Subcutaneous adipose tissue (tissue), 4 donors: Measurements from ENCODE around the gene TLE1. TPM values are rescaled to one million over a fixed set of nuclear protein-coding genes. Genes with fewer than 3 reads are reported as not detected.

Source experiments
- total RNA-seq, 4 donors: library from RNA; depleted of rRNA; stranded (reverse); fragments of >200 nt; gene quantifications; one replicate each; pipeline ENCODE4 v1.1.0, GENCODE V29; 2016
- TF ChIP-seq, protein P1 (sequence below): fragments of 450-650 bp; IDR thresholded peaks from one replicate; pipeline ENCODE4 v1.5.1; 2016; ENCODE audit warnings: low read depth, mild to moderate bottlenecking, control low read depth, antibody characterized with exemption, moderate library complexity

Gene TLE1
- total RNA-seq, 4 donors from 2014 or later, result 37.7 to 109 (median 53.6) TPM

DNA sequence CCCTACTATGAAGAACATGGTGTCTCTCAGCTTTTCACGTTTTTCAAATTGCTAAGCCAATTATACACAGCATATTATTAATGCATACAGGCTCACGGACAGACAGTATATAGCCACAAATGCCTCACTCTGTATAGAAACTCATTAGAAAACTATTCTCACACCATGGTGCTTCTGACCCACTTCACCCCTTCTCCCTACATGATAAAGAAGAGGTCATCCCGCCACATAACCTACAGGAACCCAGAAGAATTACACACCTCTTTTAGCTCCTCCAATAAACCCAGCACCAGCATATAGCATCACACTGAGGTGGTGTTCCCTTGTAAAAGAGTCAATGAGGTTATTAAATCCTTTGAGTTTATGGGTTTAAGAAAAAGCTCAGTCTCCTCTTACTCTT is 5.6 kb downstream of the TLE1 start:
- TF ChIP-seq, protein P1, sequence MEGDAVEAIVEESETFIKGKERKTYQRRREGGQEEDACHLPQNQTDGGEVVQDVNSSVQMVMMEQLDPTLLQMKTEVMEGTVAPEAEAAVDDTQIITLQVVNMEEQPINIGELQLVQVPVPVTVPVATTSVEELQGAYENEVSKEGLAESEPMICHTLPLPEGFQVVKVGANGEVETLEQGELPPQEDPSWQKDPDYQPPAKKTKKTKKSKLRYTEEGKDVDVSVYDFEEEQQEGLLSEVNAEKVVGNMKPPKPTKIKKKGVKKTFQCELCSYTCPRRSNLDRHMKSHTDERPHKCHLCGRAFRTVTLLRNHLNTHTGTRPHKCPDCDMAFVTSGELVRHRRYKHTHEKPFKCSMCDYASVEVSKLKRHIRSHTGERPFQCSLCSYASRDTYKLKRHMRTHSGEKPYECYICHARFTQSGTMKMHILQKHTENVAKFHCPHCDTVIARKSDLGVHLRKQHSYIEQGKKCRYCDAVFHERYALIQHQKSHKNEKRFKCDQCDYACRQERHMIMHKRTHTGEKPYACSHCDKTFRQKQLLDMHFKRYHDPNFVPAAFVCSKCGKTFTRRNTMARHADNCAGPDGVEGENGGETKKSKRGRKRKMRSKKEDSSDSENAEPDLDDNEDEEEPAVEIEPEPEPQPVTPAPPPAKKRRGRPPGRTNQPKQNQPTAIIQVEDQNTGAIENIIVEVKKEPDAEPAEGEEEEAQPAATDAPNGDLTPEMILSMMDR, result no peak

DNA sequence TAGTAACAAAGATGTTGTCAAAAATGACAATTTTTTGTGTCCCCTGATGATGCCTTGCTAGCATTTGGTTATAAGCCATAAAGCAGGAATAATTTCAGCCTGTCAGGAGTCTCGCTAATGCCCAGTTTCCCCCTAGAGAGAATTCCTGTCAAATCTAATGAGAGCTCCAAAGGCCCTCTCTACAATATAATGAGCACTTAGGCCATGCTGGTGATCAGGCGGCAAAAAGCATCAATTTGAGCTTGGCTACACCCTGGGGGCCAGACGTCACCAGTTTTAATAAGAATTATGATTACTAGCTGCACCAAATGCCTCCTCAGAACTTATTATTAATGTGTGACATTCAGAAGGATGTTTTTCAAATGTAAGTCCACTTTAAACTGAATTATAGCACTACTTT is 6.1 kb downstream of the TLE1 start:
- TF ChIP-seq, protein P1, result no peak

DNA sequence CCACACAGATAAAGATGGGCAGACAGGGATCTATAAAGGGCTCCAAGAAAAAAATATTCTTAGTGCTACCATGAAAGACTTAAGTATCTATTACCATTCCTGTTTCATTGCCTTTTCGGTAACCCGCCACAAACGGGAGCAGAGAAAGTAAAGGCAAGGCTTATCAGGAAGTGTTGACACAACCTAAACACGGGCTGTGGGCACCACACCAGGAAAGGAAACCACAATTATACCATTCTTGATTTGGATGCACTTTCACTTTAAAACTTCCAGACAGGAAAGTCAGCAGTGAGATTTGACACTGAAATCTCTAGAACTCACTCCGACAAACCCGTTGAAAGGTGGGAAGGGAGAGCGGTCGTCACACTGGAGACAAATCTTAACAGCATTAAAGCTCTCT is 6.5 kb downstream of the TLE1 start:
- TF ChIP-seq, protein P1, result no peak

DNA sequence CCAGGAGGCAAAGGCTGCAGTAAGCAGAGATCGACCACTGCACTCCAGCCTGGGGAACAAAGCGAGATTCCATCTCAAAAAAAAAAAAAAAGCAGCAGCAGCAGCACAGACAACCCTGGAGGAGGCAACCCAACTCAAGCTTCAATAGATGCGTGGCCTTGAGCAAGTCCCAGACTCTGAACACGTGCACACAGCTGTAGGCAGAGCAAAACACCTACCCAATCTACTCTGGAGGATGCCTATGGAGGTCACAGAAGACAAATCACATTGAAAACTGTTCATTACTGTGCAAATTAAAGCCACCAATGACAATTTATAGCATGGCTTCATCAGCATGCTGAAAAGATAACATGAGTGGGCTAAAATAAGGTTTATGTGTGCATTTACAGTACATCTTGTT is 7.2 kb downstream of the TLE1 start:
- TF ChIP-seq, protein P1, result no peak

DNA sequence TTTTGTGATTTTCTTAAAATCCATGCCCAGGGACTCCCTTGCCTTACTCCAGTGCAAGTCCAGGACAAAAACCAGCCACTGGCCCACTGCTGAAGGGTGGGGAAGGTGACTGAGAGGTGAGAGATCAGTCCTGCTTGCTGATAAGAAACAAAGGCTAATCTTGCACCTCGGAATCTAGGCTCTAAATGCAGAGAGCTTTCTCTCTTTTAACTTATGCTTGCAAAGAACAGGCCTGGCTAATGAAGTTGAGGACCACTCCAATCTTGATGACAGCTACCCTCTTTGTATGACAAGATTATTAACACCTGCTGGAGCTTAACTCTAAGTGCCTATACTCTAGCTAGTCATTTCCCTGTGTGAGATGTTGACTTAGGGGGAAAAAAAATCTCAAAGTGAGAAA is 8.8 kb downstream of the TLE1 start:
- TF ChIP-seq, protein P1, result no peak

DNA sequence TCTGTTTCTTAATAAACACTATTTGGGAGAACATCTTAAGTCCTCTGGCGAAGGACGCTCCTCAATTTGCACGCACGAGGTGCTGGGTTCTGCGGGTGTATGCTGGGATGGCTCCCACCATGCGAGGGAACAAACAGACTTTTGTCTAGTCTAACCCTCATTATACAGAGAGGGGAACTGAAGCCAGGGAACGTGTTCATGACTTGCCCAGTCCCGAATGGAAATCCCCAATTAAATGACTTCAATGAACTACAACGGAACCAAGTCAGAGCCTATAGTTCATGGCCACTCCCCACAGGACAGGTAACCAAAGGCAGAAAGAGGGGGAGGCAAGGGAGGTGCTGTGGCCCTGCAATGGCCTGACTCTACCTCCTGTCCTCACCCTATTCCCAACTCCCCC is 9.3 kb downstream of the TLE1 start:
- TF ChIP-seq, protein P1, result no peak

DNA sequence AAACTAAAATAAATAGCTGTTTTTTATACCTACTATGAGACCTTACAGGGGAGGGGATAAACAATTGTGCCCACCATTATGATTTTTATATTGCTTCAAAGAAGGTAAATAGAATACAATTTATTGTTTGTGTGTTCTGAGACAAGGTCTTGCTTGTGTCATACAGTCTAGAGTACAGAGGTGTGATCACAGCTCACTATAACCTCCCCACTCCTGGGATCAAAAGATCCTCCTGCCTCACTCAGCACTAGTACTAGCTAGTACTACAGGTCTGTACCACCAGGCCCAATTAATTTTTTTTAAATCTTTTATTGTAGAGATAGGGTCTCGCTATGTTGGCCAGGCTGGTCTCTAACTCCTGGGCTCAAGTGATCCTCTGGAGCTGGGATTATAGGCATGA is 11.3 kb downstream of the TLE1 start:
- TF ChIP-seq, protein P1, result no peak
